H1 (cell line): Measurements from ENCODE around the gene LRRC2. TPM values are rescaled to one million over a fixed set of nuclear protein-coding genes. Genes with fewer than 3 reads are reported as not detected.

Source experiments
- CTCF ChIA-PET: fragments of 300-600 bp; sonication (Branson Sonifier 250); formaldehyde crosslinking; loops from one replicate; lab custom pipeline; 2021; ENCODE audit not compliant: partially characterized antibody; lab: Charles Lee
- POLR2A ChIA-PET: fragments of 300-600 bp; sonication (Branson Sonifier 250); formaldehyde crosslinking; loops from one replicate; lab custom pipeline; 2021; ENCODE audit warnings: inconsistent platforms; ENCODE audit not compliant: partially characterized antibody; lab: Charles Lee
- DNase-seq, 2 experiments: peaks; one replicate each; pipeline versions ENCODE4 v3.0.0 to v3.0.0-alpha.2; 2010 to 2022; ENCODE audit warnings: low spot score in 2 of 2, low read depth in 1 of 2, mixed read lengths in 1 of 2
- FAIRE-seq: peaks from 2 replicates; lab custom pipeline; 2011; peaks lifted over from hg19 to GRCh38; lab: Jason Lieb, UNC
- H2AFZ ChIP-seq: 2 replicates; pipeline ENCODE4 v1.8.1; 2012; ENCODE audit warnings: low read length, inconsistent platforms
- H2AK5ac ChIP-seq: 2 replicates; pipeline ENCODE4 v1.6.1; 2013; ENCODE audit warnings: low read depth, low read length
- H2BK120ac ChIP-seq: replicated peaks from 2 replicates; pipeline ENCODE3; 2013; ENCODE audit warnings: low read depth, low read length, inconsistent platforms
- H2BK12ac ChIP-seq: 2 replicates; pipeline ENCODE4 v1.6.1; 2013; ENCODE audit warnings: low read depth, low read length
- H2BK15ac ChIP-seq: 2 replicates; pipeline ENCODE4 v1.6.1; 2013; ENCODE audit warnings: low read length
- H2BK20ac ChIP-seq: 2 replicates; pipeline ENCODE4 v1.6.1; 2013; ENCODE audit warnings: low read length
- H2BK5ac ChIP-seq: 2 replicates; pipeline ENCODE4 v1.6.1; 2013; ENCODE audit warnings: low read depth, low read length
- H3K14ac ChIP-seq: 2 replicates; pipeline ENCODE4 v1.6.1; 2013; ENCODE audit warnings: inconsistent platforms; ENCODE audit not compliant: insufficient read length
- H3K18ac ChIP-seq: 2 replicates; pipeline ENCODE4 v1.6.1; 2013; ENCODE audit warnings: low read length; ENCODE audit errors: extremely low read depth
- H3K23ac ChIP-seq: 2 replicates; pipeline ENCODE4 v1.6.1; 2013; ENCODE audit warnings: inconsistent platforms; ENCODE audit not compliant: insufficient read length
- H3K23me2 ChIP-seq: 2 replicates; pipeline ENCODE4 v1.6.1; 2013; ENCODE audit warnings: low read depth, low read length
- H3K27ac ChIP-seq: 2 replicates; pipeline ENCODE4 v1.6.1; 2011; ENCODE audit warnings: low read depth, low read length, inconsistent platforms
- H3K27me3 ChIP-seq, 4 experiments: replicated peaks in 1 of 4; 1 replicate in 1 of 4; 2 replicates in 3 of 4; pipeline versions ENCODE4 v1.6.1 to v1.8.1; 2011 to 2013; ENCODE audit warnings: low read length in 3 of 4, mild to moderate bottlenecking in 3 of 4, inconsistent platforms in 2 of 4, mixed read lengths in 2 of 4, moderate library complexity in 1 of 4; ENCODE audit not compliant: control insufficient read depth in 3 of 4, insufficient read depth in 3 of 4; ENCODE audit errors: extremely low read depth in 1 of 4
- H3K36me3 ChIP-seq, 4 experiments: 2 replicates each; pipeline versions ENCODE4 v1.6.1 to v1.8.1; 2011 to 2013; ENCODE audit warnings: mild to moderate bottlenecking in 4 of 4, low read length in 3 of 4, moderate library complexity in 2 of 4, control low read depth in 1 of 4, inconsistent platforms in 1 of 4; ENCODE audit not compliant: insufficient read depth in 4 of 4, control insufficient read depth in 2 of 4
- H3K4ac ChIP-seq: replicated peaks from 2 replicates; pipeline ENCODE3; 2013; ENCODE audit warnings: low read length, low read depth, mixed read lengths, inconsistent platforms; ENCODE audit not compliant: insufficient read length
- H3K4me1 ChIP-seq, 4 experiments: replicated peaks in 1 of 4; 1 replicate in 1 of 4; 2 replicates in 3 of 4; pipeline versions ENCODE4 v1.6.1 to v1.8.1; 2011 to 2013; ENCODE audit warnings: low read length in 3 of 4, inconsistent platforms in 2 of 4, mixed read lengths in 1 of 4; ENCODE audit not compliant: insufficient read depth in 4 of 4, control insufficient read depth in 3 of 4
- H3K4me2 ChIP-seq, 2 experiments: 2 replicates each; pipeline versions ENCODE4 v1.6.1 to v1.8.1; 2011 to 2013; ENCODE audit warnings: low read depth in 2 of 2, low read length in 2 of 2, control low read depth in 1 of 2, inconsistent platforms in 1 of 2, mild to moderate bottlenecking in 1 of 2; ENCODE audit not compliant: insufficient read depth in 1 of 2
- H3K4me3 ChIP-seq, 4 experiments: fragments of 200-600, 300-600 bp in 1 of 4; sonication (generic), shearing (Covaris generic), sonication (Bioruptor Twin) in 1 of 4; 2 replicates each; pipeline versions ENCODE4 v1.5.1 to v1.8.1; 2011 to 2016; ENCODE audit warnings: low read length in 4 of 4, low read depth in 3 of 4, control low read depth in 2 of 4, inconsistent platforms in 2 of 4, mild to moderate bottlenecking in 2 of 4, mixed read lengths in 1 of 4, moderate library complexity in 1 of 4; ENCODE audit not compliant: insufficient read depth in 2 of 4; ENCODE audit errors: extremely low read depth in 1 of 4
- H3K56ac ChIP-seq: replicated peaks from 2 replicates; pipeline ENCODE3; 2013; ENCODE audit warnings: low read depth, mild to moderate bottlenecking, mixed read lengths, low read length, inconsistent platforms; ENCODE audit not compliant: insufficient read length
- H3K79me1 ChIP-seq: 2 replicates; pipeline ENCODE4 v1.6.1; 2013; ENCODE audit warnings: low read depth, low read length, control low read depth
- H3K79me2 ChIP-seq, 2 experiments: 2 replicates each; pipeline versions ENCODE4 v1.6.1 to v1.8.1; 2012 to 2013; ENCODE audit warnings: low read length in 2 of 2, mild to moderate bottlenecking in 2 of 2, inconsistent platforms in 1 of 2; ENCODE audit not compliant: insufficient read depth in 2 of 2, control insufficient read depth in 1 of 2
- H3K9ac ChIP-seq, 4 experiments: replicated peaks in 1 of 4; 1 replicate in 1 of 4; 2 replicates in 3 of 4; pipeline versions ENCODE4 v1.6.1 to v1.8.1; 2011 to 2013; ENCODE audit warnings: low read depth in 3 of 4, low read length in 3 of 4, control low read depth in 2 of 4, mild to moderate bottlenecking in 2 of 4, moderate library complexity in 2 of 4, inconsistent platforms in 1 of 4; ENCODE audit errors: extremely low read depth in 1 of 4
- H3K9me3 ChIP-seq, 2 experiments: 2 replicates each; pipeline versions ENCODE4 v1.6.1 to v1.8.1; 2012 to 2013; ENCODE audit warnings: mild to moderate bottlenecking in 2 of 2, moderate library complexity in 2 of 2, control low read depth in 1 of 2, inconsistent platforms in 1 of 2, low read depth in 1 of 2, low read length in 1 of 2, mixed read lengths in 1 of 2; ENCODE audit not compliant: insufficient read depth in 2 of 2
- H4K20me1 ChIP-seq, 2 experiments: replicated peaks in 1 of 2; 2 replicates each; pipeline versions ENCODE3 to v1.8.1; 2011 to 2013; ENCODE audit warnings: inconsistent platforms in 2 of 2, low read length in 2 of 2, mild to moderate bottlenecking in 1 of 2; ENCODE audit not compliant: insufficient read depth in 2 of 2, control insufficient read depth in 1 of 2
- H4K5ac ChIP-seq: 2 replicates; pipeline ENCODE4 v1.6.1; 2013; ENCODE audit warnings: low read length, low read depth, mixed read lengths, inconsistent platforms; ENCODE audit not compliant: insufficient read length
- H4K8ac ChIP-seq: 2 replicates; pipeline ENCODE4 v1.8.0; 2013; ENCODE audit warnings: mild to moderate bottlenecking, moderate library complexity, low read length, inconsistent platforms; ENCODE audit not compliant: insufficient read depth; ENCODE audit errors: extremely low read depth
- H4K91ac ChIP-seq: replicated peaks from 2 replicates; pipeline ENCODE3; 2013; ENCODE audit warnings: low read length, mixed read lengths, inconsistent platforms; ENCODE audit not compliant: insufficient read length
- CEBPB ChIP-seq: IDR thresholded peaks from 2 replicates; pipeline ENCODE4 v1.6.1; 2012; ENCODE audit warnings: low read depth, low read length
- CHD2 ChIP-seq: IDR thresholded peaks from 2 replicates; pipeline ENCODE4 v1.6.1; 2012; ENCODE audit warnings: low read length, improper control_type of control experiment
- CTBP2 ChIP-seq: IDR thresholded peaks from 2 replicates; pipeline ENCODE4 v1.7.0; 2011; ENCODE audit warnings: borderline replicate concordance, mild to moderate bottlenecking, moderate library complexity, mixed read lengths, low read length; ENCODE audit not compliant: insufficient read depth, insufficient read length
- FOSL1 ChIP-seq: IDR thresholded peaks from 2 replicates; pipeline ENCODE4 v1.6.1; 2011; ENCODE audit warnings: mild to moderate bottlenecking, low read depth, low read length, moderate library complexity; ENCODE audit not compliant: insufficient read depth
- GTF2F1 ChIP-seq: IDR thresholded peaks from 2 replicates; pipeline ENCODE4 v1.6.1; 2012; ENCODE audit warnings: low read depth, low read length, improper control_type of control experiment, borderline replicate concordance
- HDAC2 ChIP-seq, 2 experiments: fragments of 300-600 bp in 1 of 2; sonication (generic) in 1 of 2; IDR thresholded peaks; 2 replicates each; pipeline ENCODE4 v1.6.1; 2011 to 2012; ENCODE audit warnings: low read depth in 2 of 2, low read length in 2 of 2, mild to moderate bottlenecking in 2 of 2, moderate library complexity in 2 of 2, borderline replicate concordance in 1 of 2, inconsistent platforms in 1 of 2
- KDM4A ChIP-seq: IDR thresholded peaks from one replicate; pipeline ENCODE4 v1.7.1; 2012; ENCODE audit warnings: low read depth, mild to moderate bottlenecking, moderate library complexity, low read length, inconsistent platforms; ENCODE audit not compliant: severe bottlenecking
- SIN3A ChIP-seq, 2 experiments: IDR thresholded peaks in 1 of 2; conservative IDR thresholded peaks in 1 of 2; 2 replicates each; pipeline ENCODE4 v1.6.1; 2011 to 2012; ENCODE audit warnings: low read length in 2 of 2, improper control_type of control experiment in 1 of 2, low read depth in 1 of 2, mild to moderate bottlenecking in 1 of 2
- SUZ12 ChIP-seq: fragments of 200-600 bp; sonication (generic); IDR thresholded peaks from 2 replicates; pipeline ENCODE4 v1.6.1; 2012; ENCODE audit warnings: mild to moderate bottlenecking, inconsistent platforms, low read length, moderate library complexity, mixed read lengths
- WGBS, 2 experiments: shearing (Covaris generic) in 1 of 2; methylation state at CpG; one replicate each; pipeline versions ENCODE4 v1.1.6 to v1.1.7; 2013 to 2015; ENCODE audit warnings: low lambda C conversion rate in 2 of 2, mixed read lengths in 2 of 2, inconsistent platforms in 1 of 2, low coverage in 1 of 2, missing lambda C conversion rate in 1 of 2; ENCODE audit not compliant: insufficient replicate concordance in 2 of 2, insufficient coverage in 1 of 2, insufficient read length in 1 of 2; ENCODE audit errors: extremely low coverage in 1 of 2, missing lambda C conversion rate in 1 of 2; 5-methylcytosine and 5-hydroxymethylcytosine counted together
- polyA plus RNA-seq, 7 experiments: library from polyadenylated mRNA; depleted of rRNA in 3 of 7; stranded (reverse) in 5 of 7; unstranded in 2 of 7; fragments of >200 nt in 5 of 7; fragments of 200-250 nt in 2 of 7; gene quantifications; 1 replicate in 5 of 7; 2 replicates in 1 of 7; 4 replicates in 1 of 7; pipeline versions ENCODE4 v1.2.1 to v1.2.3, GENCODE V29; 2011 to 2013; ENCODE audit warnings: missing spikeins in 2 of 7, mixed read lengths in 2 of 7
- total RNA-seq: library from RNA; stranded (reverse); fragmentation: NEBNext Ultra II Directional; extraction: Animal tissue kit (Norgen Biotek cat#: 25700); gene quantifications from 2 replicates; pipeline ENCODE4 v1.2.1, GENCODE V29; 2021

The LRRC2 gene
- total and polyA plus RNA-seq, 2 of the 8 experiments (the other 6 are each of a cell fraction or from before 2014, with no cell fraction given) = 1.4 to 6.4 TPM

DNA sequence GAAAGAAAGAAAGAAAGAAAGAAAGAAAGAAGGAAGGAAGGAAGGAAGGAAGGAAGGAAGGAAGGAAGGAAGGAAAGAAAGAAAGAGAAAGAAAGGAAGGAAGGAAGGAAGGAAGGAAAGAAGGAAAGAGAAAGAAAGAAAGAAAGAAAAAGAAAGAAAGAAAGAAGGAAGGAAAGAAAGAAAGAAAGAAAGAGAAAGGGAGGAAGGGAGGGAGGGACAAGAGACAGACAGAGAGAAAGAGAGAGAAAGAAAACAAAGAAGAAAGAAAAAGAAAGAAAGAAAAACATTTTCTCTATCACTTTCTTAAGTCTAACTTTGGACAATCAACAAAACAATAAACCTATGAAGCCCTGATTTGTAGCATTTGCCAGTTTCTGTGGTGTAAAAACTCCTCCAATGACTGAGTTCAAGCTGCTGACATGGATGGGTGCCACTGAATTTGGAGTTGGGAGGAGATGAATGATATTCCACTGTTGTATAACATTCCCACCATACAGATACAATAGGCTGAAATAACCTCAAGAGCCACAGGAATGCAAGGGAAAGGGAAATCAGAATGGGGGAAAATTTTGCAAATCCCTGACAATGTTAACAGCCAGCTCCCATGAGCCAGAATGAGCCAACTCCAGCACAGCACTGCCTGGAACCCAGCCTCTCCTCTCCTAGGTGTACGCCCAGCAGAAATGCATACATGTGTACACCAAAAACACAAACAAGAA, 83.3 kb downstream of the LRRC2 start:
- no peaks in the 10 kb centered on the region for H3K27me3 ChIP-seq
- H3K79me1 ChIP-seq = no peaks in the 10 kb centered on the region
- CTCF ChIA-PET = interaction anchor here (0.7 to 1.4 kb wide), 5 partner anchors 13 to 147 kb away, joined by 3 to 10 read pairs (median 3); partner anchors contain the start of gene RTP3
- H3K18ac ChIP-seq = no peak overlapping the region
- H3K4me3 ChIP-seq = no peak overlapping the region
- no peak overlapping the region for H4K91ac ChIP-seq
- H3K23ac ChIP-seq = no peak overlapping the region
- no peaks in the 10 kb centered on the region for H3K4me1 ChIP-seq
- no peaks in the 10 kb centered on the region for H3K79me2 ChIP-seq
- H2BK5ac ChIP-seq = no peak overlapping the region
- H3K36me3 ChIP-seq = no peaks in the 10 kb centered on the region
- no peak overlapping the region for H2AFZ ChIP-seq
- H2BK120ac ChIP-seq = no peak overlapping the region
- FAIRE-seq = no peak
- no peaks in the 10 kb centered on the region for H3K23me2 ChIP-seq
- H2AK5ac ChIP-seq = no peak overlapping the region
- H3K27ac ChIP-seq = no peak overlapping the region
- WGBS, 2 experiments = 86% methylated on average over 1 of the region's 1 CpG; no CpG with 5 or more reads in 1 of the 2 experiments
- TF ChIP-seq FOSL1 = no peak
- TF ChIP-seq CTBP2 = no peak
- no peak for TF ChIP-seq GTF2F1
- no peak for TF ChIP-seq CHD2
- no peak for TF ChIP-seq SUZ12
- TF ChIP-seq SIN3A (conservative IDR thresholded peaks at IDR 0.05 in 1 of 2, IDR thresholded peaks at IDR 0.05 in 1 of 2; ENCODE audit: low read depth in 1 of 2, low read length in 2 of 2) = no peak
- no peak for TF ChIP-seq CEBPB
- TF ChIP-seq KDM4A = no peak
- TF ChIP-seq HDAC2 (IDR thresholded peaks at IDR 0.05; ENCODE audit: borderline replicate concordance in 1 of 2, low read depth in 2 of 2, low read length in 2 of 2) = no peak
- TF ChIP-seq, all 59 proteins: peak for 0
- no peak overlapping the region for H4K5ac ChIP-seq
- POLR2A ChIA-PET = interaction anchor here (0.7 to 1.0 kb wide), 4 partner anchors 82 to 104 kb away, joined by 3 to 4 read pairs (median 4); no protein-coding TSS in a partner anchor
- H3K4ac ChIP-seq = no peak overlapping the region
- H3K14ac ChIP-seq = no peak overlapping the region
- no peak overlapping the region for H2BK15ac ChIP-seq
- no peak overlapping the region for H4K8ac ChIP-seq
- H2BK12ac ChIP-seq = no peak overlapping the region
- DNase-seq = no peak
- H3K4me2 ChIP-seq = no peak overlapping the region
- no peak overlapping the region for H2BK20ac ChIP-seq
- no peak overlapping the region for H3K56ac ChIP-seq
- H3K9me3 ChIP-seq = no peaks in the 10 kb centered on the region
- H4K20me1 ChIP-seq = no peaks in the 10 kb centered on the region
- H3K9ac ChIP-seq = no peak overlapping the region
